ENCODE measurements around the gene DOCK3.

The DOCK3 gene

GRCh38 chr3:50930371-50931208 is 255.9 kb downstream of the DOCK3 start:
- TF ChIP-seq TAF1 (IDR thresholded peaks at IDR 0.05; ENCODE audit: borderline replicate concordance, insufficient read depth, low read length) = no peak
- no peak for TF ChIP-seq SIN3A (IDR thresholded peaks at IDR 0.05; ENCODE audit: borderline replicate concordance, insufficient read depth, low read length)
- TF ChIP-seq REST (IDR thresholded peaks at IDR 0.05; ENCODE audit: insufficient read depth in 1 of 2, low read depth in 2 of 2, low read length in 2 of 2) = no peak
- TF ChIP-seq FOXP2 (optimal IDR thresholded peaks at IDR 0.05; ENCODE audit: borderline replicate concordance, extremely low read depth, extremely low read length, insufficient read depth) = no peak
- no peak for TF ChIP-seq POLR2AphosphoS5 (IDR thresholded peaks at IDR 0.05; ENCODE audit: low read depth, low read length)

- TF ChIP-seq SIN3A (IDR thresholded peaks at IDR 0.05; ENCODE audit: borderline replicate concordance, insufficient read depth, low read length) = no peak
- TF ChIP-seq REST (IDR thresholded peaks at IDR 0.05; ENCODE audit: insufficient read depth in 1 of 2, low read depth in 2 of 2, low read length in 2 of 2) = no peak
- no peak for TF ChIP-seq FOXP2 (optimal IDR thresholded peaks at IDR 0.05; ENCODE audit: borderline replicate concordance, extremely low read depth, extremely low read length, insufficient read depth)
- TF ChIP-seq TAF1 (IDR thresholded peaks at IDR 0.05; ENCODE audit: borderline replicate concordance, insufficient read depth, low read length) = no peak
- no peak for TF ChIP-seq POLR2AphosphoS5 (IDR thresholded peaks at IDR 0.05; ENCODE audit: low read depth, low read length)
Observed at GRCh38 chr3:50936389-50936788, 261.7 kb downstream of the DOCK3 start.

- TF ChIP-seq TAF1 (IDR thresholded peaks at IDR 0.05; ENCODE audit: borderline replicate concordance, insufficient read depth, low read length) = no peak
- TF ChIP-seq POLR2AphosphoS5 (IDR thresholded peaks at IDR 0.05; ENCODE audit: low read depth, low read length) = no peak
- no peak for TF ChIP-seq FOXP2 (optimal IDR thresholded peaks at IDR 0.05; ENCODE audit: borderline replicate concordance, extremely low read depth, extremely low read length, insufficient read depth)
- no peak for TF ChIP-seq REST (IDR thresholded peaks at IDR 0.05; ENCODE audit: insufficient read depth in 1 of 2, low read depth in 2 of 2, low read length in 2 of 2)
- no peak for TF ChIP-seq SIN3A (IDR thresholded peaks at IDR 0.05; ENCODE audit: borderline replicate concordance, insufficient read depth, low read length)
Observed at GRCh38 chr3:50947419-50947818, 272.7 kb downstream of the DOCK3 start.

- no peak for TF ChIP-seq FOXP2 (optimal IDR thresholded peaks at IDR 0.05; ENCODE audit: borderline replicate concordance, extremely low read depth, extremely low read length, insufficient read depth)
- TF ChIP-seq POLR2AphosphoS5 (IDR thresholded peaks at IDR 0.05; ENCODE audit: low read depth, low read length) = no peak
- no peak for TF ChIP-seq REST (IDR thresholded peaks at IDR 0.05; ENCODE audit: insufficient read depth in 1 of 2, low read depth in 2 of 2, low read length in 2 of 2)
Observed at GRCh38 chr3:50950591-50950990, 275.9 kb downstream of the DOCK3 start.

Measured in PFSK-1 (cell line).